HG03135 (cell line): ENCODE measurements around the gene RABL2A.
"Not testable (repeated sequence)": the region's sequence is repeated elsewhere in the genome, so short reads cannot be mapped to it uniquely, and the experiment has no call there.

Experiments used
- ATAC-seq: cut with Tn5 transposase; IDR thresholded peaks from one replicate; pipeline ENCODE4 v1.9.1; 2021; ENCODE audit warnings: mild to moderate bottlenecking, moderate library complexity; ENCODE audit not compliant: unreplicated experiment

Gene RABL2A

GRCh38 chr2:113626616-113627330 is at the start of gene RABL2A:
Gene RABL2A (plus strand): TSS chr2:113627266. CDS start chr2:113628607, 1,341 bp downstream.
- peak; percentile 95 for ATAC-seq

- not testable (repeated sequence) for ATAC-seq
These were observed 48.6 kb upstream of the RABL2A start for GRCh38 chr2:113578508-113578907.

GRCh38 chr2:113582473-113582872 is 44.6 kb upstream of the RABL2A start:
- not testable (repeated sequence) for ATAC-seq

GRCh38 chr2:113583521-113584225 is 43.4 kb upstream of the RABL2A start:
- ATAC-seq, result not testable (repeated sequence)

- ATAC-seq, result not testable (repeated sequence)
These were observed 42.6 kb upstream of the RABL2A start for GRCh38 chr2:113584311-113585092.

- ATAC-seq, result not testable (repeated sequence)
These were observed 39.9 kb upstream of the RABL2A start for GRCh38 chr2:113587201-113587600.

GRCh38 chr2:113589591-113589990 is 37.5 kb upstream of the RABL2A start:
- ATAC-seq, result not testable (repeated sequence)

GRCh38 chr2:113591926-113592325 is 35.1 kb upstream of the RABL2A start:
- ATAC-seq, result not testable (repeated sequence)

- not testable (repeated sequence) for ATAC-seq
These were observed 33.8 kb upstream of the RABL2A start for GRCh38 chr2:113593280-113593679.

GRCh38 chr2:113595725-113596124 is 31.3 kb upstream of the RABL2A start:
- ATAC-seq, result not testable (repeated sequence)

GRCh38 chr2:113597164-113597563 is 29.9 kb upstream of the RABL2A start:
- not testable (repeated sequence) for ATAC-seq

- not testable (repeated sequence) for ATAC-seq
These were observed 29.5 kb upstream of the RABL2A start for GRCh38 chr2:113597572-113597971.

GRCh38 chr2:113598180-113598579 is 28.9 kb upstream of the RABL2A start:
- ATAC-seq, result not testable (repeated sequence)

- ATAC-seq, result not testable (repeated sequence)
These were observed 28.3 kb upstream of the RABL2A start for GRCh38 chr2:113598738-113599137.

GRCh38 chr2:113599208-113599607 is 27.9 kb upstream of the RABL2A start:
- not testable (repeated sequence) for ATAC-seq

- ATAC-seq, result not testable (repeated sequence)
These were observed 24.9 kb upstream of the RABL2A start for GRCh38 chr2:113602040-113602769.

GRCh38 chr2:113602869-113603466 is 24.1 kb upstream of the RABL2A start:
- ATAC-seq, result no peak

- peak; percentile 100 for ATAC-seq
These were observed 23.5 kb upstream of the RABL2A start for GRCh38 chr2:113603467-113604084.

- peak; percentile 50 for ATAC-seq
These were observed 23.0 kb upstream of the RABL2A start for GRCh38 chr2:113604085-113604477.

- not testable (repeated sequence) for ATAC-seq
These were observed 22.4 kb upstream of the RABL2A start for GRCh38 chr2:113604661-113605060.
